ENCODE results near the gene HTR3B.
"Not testable (repeated sequence)": the region's sequence is repeated elsewhere in the genome, so short reads cannot be mapped to it uniquely, and the experiment has no call there.

HTR3B gene

DNA sequence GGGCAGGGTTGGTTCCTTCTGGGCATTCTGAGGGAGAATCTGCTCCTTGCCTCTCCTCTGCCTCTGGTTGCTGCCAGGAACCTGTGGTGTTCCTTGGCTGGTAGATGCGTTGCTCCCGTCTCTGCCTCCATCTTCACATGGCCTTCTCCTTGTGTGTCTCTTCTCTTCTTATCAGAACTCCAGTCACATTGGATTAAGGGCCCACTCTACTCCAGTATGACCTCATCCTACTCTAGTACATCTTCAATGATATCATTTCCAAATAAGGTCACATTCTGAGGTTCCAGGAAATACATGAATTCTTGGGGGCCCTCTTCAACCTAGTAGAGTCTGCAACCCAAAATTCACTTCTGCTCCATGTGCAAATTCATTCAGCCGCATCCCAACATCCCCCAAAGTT, 33.3 kb downstream of the HTR3B start:
- Histone ChIP-seq H3K27ac (ENCODE audit: low read depth, low read length) (no peak overlapping the region), H3K4me3 (ENCODE audit: low read length) (no peak overlapping the region), H3K9me3 (ENCODE audit: control insufficient read depth, insufficient read depth, low read length) (no peaks in the 10 kb centered on the region), H4K20me1 (ENCODE audit: control insufficient read depth, insufficient read depth, low read depth, low read length) (no peaks in the 10 kb centered on the region), H3K27me3 (ENCODE audit: control insufficient read depth, low read length) (no peaks in the 10 kb centered on the region), H3F3A (ENCODE audit: control insufficient read depth, insufficient read depth) (no peaks in the 10 kb centered on the region), H3K4me1 (ENCODE audit: control insufficient read depth, low read length) (peaks cover 17% of the 10 kb centered on the region), H3K4me2 (ENCODE audit: low read length) (no peak overlapping the region), H3K79me2 (ENCODE audit: control insufficient read depth, low read length) (no peaks in the 10 kb centered on the region), H3K36me3 (ENCODE audit: control insufficient read depth, low read length) (no peaks in the 10 kb centered on the region), H3K9me2 (replicated peaks; ENCODE audit: control insufficient read depth, low read length) (no peaks in the 10 kb centered on the region)
- no peak for TF ChIP-seq EZH2phosphoT487 (IDR thresholded peaks at IDR 0.05; ENCODE audit: borderline replicate concordance, low read length)
- TF ChIP-seq, protein P1, sequence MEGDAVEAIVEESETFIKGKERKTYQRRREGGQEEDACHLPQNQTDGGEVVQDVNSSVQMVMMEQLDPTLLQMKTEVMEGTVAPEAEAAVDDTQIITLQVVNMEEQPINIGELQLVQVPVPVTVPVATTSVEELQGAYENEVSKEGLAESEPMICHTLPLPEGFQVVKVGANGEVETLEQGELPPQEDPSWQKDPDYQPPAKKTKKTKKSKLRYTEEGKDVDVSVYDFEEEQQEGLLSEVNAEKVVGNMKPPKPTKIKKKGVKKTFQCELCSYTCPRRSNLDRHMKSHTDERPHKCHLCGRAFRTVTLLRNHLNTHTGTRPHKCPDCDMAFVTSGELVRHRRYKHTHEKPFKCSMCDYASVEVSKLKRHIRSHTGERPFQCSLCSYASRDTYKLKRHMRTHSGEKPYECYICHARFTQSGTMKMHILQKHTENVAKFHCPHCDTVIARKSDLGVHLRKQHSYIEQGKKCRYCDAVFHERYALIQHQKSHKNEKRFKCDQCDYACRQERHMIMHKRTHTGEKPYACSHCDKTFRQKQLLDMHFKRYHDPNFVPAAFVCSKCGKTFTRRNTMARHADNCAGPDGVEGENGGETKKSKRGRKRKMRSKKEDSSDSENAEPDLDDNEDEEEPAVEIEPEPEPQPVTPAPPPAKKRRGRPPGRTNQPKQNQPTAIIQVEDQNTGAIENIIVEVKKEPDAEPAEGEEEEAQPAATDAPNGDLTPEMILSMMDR (IDR thresholded peaks at IDR 0.05; ENCODE audit: low read depth, low read length, poor library complexity, severe bottlenecking): no peak

DNA sequence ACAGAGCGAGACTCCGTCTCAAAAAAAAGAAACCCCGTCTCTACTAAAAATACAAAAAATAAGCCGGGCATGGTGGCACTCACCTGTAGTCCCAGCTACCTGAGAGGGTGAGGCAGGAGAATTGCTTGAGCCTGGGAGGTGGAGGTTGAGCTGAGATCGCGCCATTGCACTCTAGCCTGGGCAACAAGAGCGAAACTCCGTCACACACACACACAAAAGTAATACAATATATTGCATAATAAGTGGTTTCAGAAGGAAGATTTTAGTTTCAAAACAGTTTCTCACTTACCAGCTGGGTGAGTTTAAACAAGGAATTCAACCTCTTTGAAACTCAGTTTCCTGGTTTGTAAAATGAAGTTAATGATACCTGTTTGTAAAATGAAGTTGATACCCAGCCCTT, 37.7 kb downstream of the HTR3B start:
- TF ChIP-seq EZH2phosphoT487 (IDR thresholded peaks at IDR 0.05; ENCODE audit: borderline replicate concordance, low read length): no peak
- TF ChIP-seq, protein P1 (IDR thresholded peaks at IDR 0.05; ENCODE audit: low read depth, low read length, poor library complexity, severe bottlenecking): no peak
- Histone ChIP-seq H3K9me2 (replicated peaks; ENCODE audit: control insufficient read depth, low read length) (no peaks in the 10 kb centered on the region), H3K36me3 (ENCODE audit: control insufficient read depth, low read length) (no peaks in the 10 kb centered on the region), H4K20me1 (ENCODE audit: control insufficient read depth, insufficient read depth, low read depth, low read length) (no peaks in the 10 kb centered on the region), H3K4me1 (ENCODE audit: control insufficient read depth, low read length) (peaks cover 56% of the 10 kb centered on the region), H3K27me3 (ENCODE audit: control insufficient read depth, low read length) (no peaks in the 10 kb centered on the region), H3K9me3 (ENCODE audit: control insufficient read depth, insufficient read depth, low read length) (no peaks in the 10 kb centered on the region), H3K4me3 (ENCODE audit: low read length) (no peak overlapping the region), H3K79me2 (ENCODE audit: control insufficient read depth, low read length) (no peaks in the 10 kb centered on the region), H3F3A (ENCODE audit: control insufficient read depth, insufficient read depth) (no peaks in the 10 kb centered on the region), H3K27ac (ENCODE audit: low read depth, low read length) (no peak overlapping the region), H3K4me2 (ENCODE audit: low read length) (peak overlapping the region; percentile 21; the same call in 1 of the 2 replicates)

DNA sequence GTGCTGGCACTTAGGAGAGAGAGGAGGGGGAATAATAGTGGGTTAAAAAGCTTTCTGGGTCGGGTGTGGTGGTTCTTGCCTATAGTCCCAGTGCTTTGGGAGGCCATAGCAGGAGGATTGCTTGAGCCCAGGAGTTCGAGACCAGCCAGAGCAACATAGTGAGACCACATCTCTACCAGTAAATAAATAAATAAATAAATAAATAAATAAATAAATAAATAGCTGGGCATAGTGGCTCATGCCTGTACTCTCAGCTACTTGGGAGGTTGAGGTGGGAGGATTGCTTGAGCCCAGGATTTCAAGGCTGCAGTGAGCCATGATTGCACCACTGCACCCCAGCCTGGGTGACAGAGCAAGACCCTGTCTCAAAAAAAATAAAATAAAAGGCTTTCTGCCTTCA, 41.6 kb downstream of the HTR3B start:
- H3K9me2 ChIP-seq (replicated peaks; ENCODE audit: control insufficient read depth, low read length); H3K27me3 ChIP-seq (ENCODE audit: control insufficient read depth, low read length); H3K27ac ChIP-seq (ENCODE audit: low read depth, low read length): not testable (repeated sequence)

DNA sequence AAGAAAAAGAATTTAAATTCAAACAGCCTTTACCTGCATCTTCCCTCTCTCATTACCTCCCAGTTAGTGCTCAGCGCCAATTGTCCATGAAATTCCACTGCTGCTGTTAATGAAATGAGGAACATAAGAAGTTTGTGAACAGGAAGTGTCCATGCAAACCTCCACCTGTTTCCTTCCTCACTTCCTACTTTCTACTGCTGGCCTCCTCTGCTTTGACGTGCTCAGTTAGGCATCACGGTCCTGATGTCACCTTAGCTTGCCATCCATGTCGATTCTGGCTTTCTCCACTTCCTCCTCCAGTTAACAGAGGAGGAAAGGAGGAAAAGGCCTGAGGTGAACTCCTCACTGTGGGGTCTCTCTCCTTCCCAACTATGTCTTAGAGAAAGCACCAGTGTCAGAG, 43.4 kb downstream of the HTR3B start:
- Histone ChIP-seq H3K36me3 (ENCODE audit: control insufficient read depth, low read length) (no peaks in the 10 kb centered on the region), H3K4me1 (ENCODE audit: control insufficient read depth, low read length) (peaks cover 56% of the 10 kb centered on the region), H3K79me2 (ENCODE audit: control insufficient read depth, low read length) (no peaks in the 10 kb centered on the region), H3K9me3 (ENCODE audit: control insufficient read depth, insufficient read depth, low read length) (no peaks in the 10 kb centered on the region), H3K4me2 (ENCODE audit: low read length) (peak overlapping the region; percentile 77), H3K27ac (ENCODE audit: low read depth, low read length) (peak overlapping the region; percentile 50), H3K27me3 (ENCODE audit: control insufficient read depth, low read length) (peaks cover 8% of the 10 kb centered on the region; the same call in 1 of the 2 replicates), H3K9me2 (replicated peaks; ENCODE audit: control insufficient read depth, low read length) (no peaks in the 10 kb centered on the region), H4K20me1 (ENCODE audit: control insufficient read depth, insufficient read depth, low read depth, low read length) (no peaks in the 10 kb centered on the region), H3K4me3 (ENCODE audit: low read length) (peak overlapping the region; percentile 57), H3F3A (ENCODE audit: control insufficient read depth, insufficient read depth) (no peaks in the 10 kb centered on the region)
- TF ChIP-seq, protein P1 (IDR thresholded peaks at IDR 0.05; ENCODE audit: low read depth, low read length, poor library complexity, severe bottlenecking): no peak
- no peak for TF ChIP-seq EZH2phosphoT487 (IDR thresholded peaks at IDR 0.05; ENCODE audit: borderline replicate concordance, low read length)

More for the DNA sequence above, 41.6 kb downstream of the HTR3B start:
- not testable (repeated sequence) for H3K4me3 ChIP-seq (ENCODE audit: low read length); H3F3A ChIP-seq (ENCODE audit: control insufficient read depth, insufficient read depth); H3K79me2 ChIP-seq (ENCODE audit: control insufficient read depth, low read length); H4K20me1 ChIP-seq (ENCODE audit: control insufficient read depth, insufficient read depth, low read depth, low read length); H3K4me2 ChIP-seq (ENCODE audit: low read length); H3K36me3 ChIP-seq (ENCODE audit: control insufficient read depth, low read length); H3K9me3 ChIP-seq (ENCODE audit: control insufficient read depth, insufficient read depth, low read length)
- H3K4me1 ChIP-seq (ENCODE audit: control insufficient read depth, low read length): peaks cover 74% of the 10 kb centered on the region

All from DOHH2 (cell line).